Breast epithelium (tissue), 3 donors: ENCODE results near the gene IPO9.

Experiments
- CTCF ChIP-seq, 3 donors: fragments of 450-650 bp; IDR thresholded peaks; one replicate each; pipeline ENCODE4 v1.5.1; 2016 to 2017; ENCODE audit warnings: antibody characterized with exemption in 3 of 3, mild to moderate bottlenecking in 3 of 3, moderate library complexity in 3 of 3
- POLR2A ChIP-seq: fragments of 450-650 bp; IDR thresholded peaks from one replicate; pipeline ENCODE4 v1.6.1; 2016; ENCODE audit warnings: antibody characterized with exemption, mild to moderate bottlenecking, moderate library complexity
- POLR2AphosphoS5 ChIP-seq, 3 donors: sonication (generic); formaldehyde crosslinking; IDR thresholded peaks; one replicate each; pipeline ENCODE4 v1.6.1; 2017; ENCODE audit warnings: antibody characterized with exemption in 3 of 3

GRCh38 chr1:201894343-201895119 is 65.6 kb downstream of the IPO9 start:
- no peak for TF ChIP-seq CTCF (IDR thresholded peaks at IDR 0.05)
- TF ChIP-seq POLR2A = no peak
- TF ChIP-seq POLR2AphosphoS5 (IDR thresholded peaks at IDR 0.05) = no peak
